SK-N-SH treated with all-trans-retinoic acid at 6 μM for 48 hours (cell line): ENCODE measurements around the gene GRIK1.

Experiments
- CSDC2 ChIP-seq: fragments of 250-450 bp; sonication (Bioruptor Pico); IDR thresholded peaks from 2 replicates; pipeline ENCODE4 v1.5.0; 2020; ENCODE audit warnings: mild to moderate bottlenecking, moderate library complexity
- ISL1 ChIP-seq: fragments of 250-450 bp; sonication (Bioruptor Pico); IDR thresholded peaks from 2 replicates; pipeline ENCODE4 v2.1.2; 2022; ENCODE audit warnings: mild to moderate bottlenecking, moderate library complexity
- PATZ1 ChIP-seq: fragments of 250-450 bp; sonication (Bioruptor Pico); IDR thresholded peaks from 2 replicates; pipeline ENCODE4 v1.8.0; 2020; ENCODE audit warnings: mild to moderate bottlenecking, moderate library complexity, borderline replicate concordance
- RARB ChIP-seq: fragments of 250-450 bp; sonication (Bioruptor Pico); IDR thresholded peaks from 2 replicates; pipeline ENCODE4 v1.8.0; 2021; ENCODE audit warnings: mild to moderate bottlenecking, moderate library complexity
- SNAI2 ChIP-seq: fragments of 250-450 bp; sonication (Bioruptor Pico); IDR thresholded peaks from 2 replicates; pipeline ENCODE4 v1.5.0; 2020; ENCODE audit warnings: mild to moderate bottlenecking, moderate library complexity
- ZFP3 ChIP-seq: fragments of 250-450 bp; sonication (Bioruptor Pico); IDR thresholded peaks from 2 replicates; pipeline ENCODE4 v1.5.0; 2020; ENCODE audit warnings: mild to moderate bottlenecking, moderate library complexity
- ZFP30 ChIP-seq: fragments of 450-650 bp; formaldehyde crosslinking; IDR thresholded peaks from 2 replicates; pipeline ENCODE4 v1.5.0; 2022; ENCODE audit warnings: mild to moderate bottlenecking, moderate library complexity
- ZNF70 ChIP-seq: fragments of 450-650 bp; formaldehyde crosslinking; IDR thresholded peaks from 2 replicates; pipeline ENCODE4 v1.5.0; 2020; ENCODE audit warnings: mild to moderate bottlenecking, moderate library complexity
- ZNF8 ChIP-seq: fragments of 450-650 bp; formaldehyde crosslinking; IDR thresholded peaks from 2 replicates; pipeline ENCODE4 v1.5.0; 2020; ENCODE audit warnings: mild to moderate bottlenecking, moderate library complexity

DNA sequence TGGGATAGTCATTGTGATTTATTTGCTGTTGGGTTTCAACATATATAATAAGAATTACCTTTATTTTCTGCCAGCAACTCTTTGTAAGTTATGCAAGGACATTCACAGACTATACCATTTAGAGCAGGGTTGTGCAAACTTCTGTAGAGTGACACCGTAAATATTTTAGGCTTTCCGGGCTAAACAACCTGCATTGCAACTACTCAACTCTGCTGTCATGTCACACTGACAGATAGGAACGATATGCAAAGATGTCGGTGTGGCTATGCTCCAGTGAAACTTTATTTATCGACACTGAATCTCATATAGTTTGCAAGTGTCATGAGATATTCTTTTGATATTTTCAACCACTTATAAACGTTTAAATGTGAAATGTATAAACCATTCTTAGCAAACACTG lies 430.7 kb downstream of the GRIK1 start:
- TF ChIP-seq ZFP3 (CRISPR knock-in tag) = no peak
- no peak for TF ChIP-seq PATZ1 (CRISPR knock-in tag)
- no peak for TF ChIP-seq ZNF70
- TF ChIP-seq RARB (CRISPR knock-in tag) = no peak
- no peak for TF ChIP-seq SNAI2 (CRISPR knock-in tag)
- TF ChIP-seq ISL1 (CRISPR knock-in tag) = no peak
- TF ChIP-seq ZNF8 (CRISPR knock-in tag) = no peak
- TF ChIP-seq CSDC2 (CRISPR knock-in tag) = no peak
- TF ChIP-seq ZFP30 (CRISPR knock-in tag) = no peak
